Measurements from ENCODE around the gene UHRF2. TPM values are rescaled to one million over a fixed set of nuclear protein-coding genes. Genes with fewer than 3 reads are reported as not detected.
"Not testable (repeated sequence)": the region's sequence is repeated elsewhere in the genome, so short reads cannot be mapped to it uniquely, and the experiment has no call there.

Gene UHRF2
- total RNA-seq, 4 donors from 2014 or later, result 44.1 to 142 (median 59.2) TPM

- H3K27me3 ChIP-seq, result no peaks in the 10 kb centered on the region
- DNase-seq, result no peak
- no peak for TF ChIP-seq CTCF (IDR thresholded peaks at IDR 0.05)
- no peak for TF ChIP-seq POLR2A (IDR thresholded peaks at IDR 0.05)
These were observed 109.3 kb downstream of the UHRF2 start for GRCh38 chr9:6522263-6522662.

GRCh38 chr9:6525326-6526045 lies 112.5 kb downstream of the UHRF2 start:
- H3K27me3 ChIP-seq, result no peaks in the 10 kb centered on the region
- no peaks in the 10 kb centered on the region for H3K4me1 ChIP-seq
- no peak for DNase-seq
- no peak overlapping the region for H3K27ac ChIP-seq
- no peak overlapping the region for H3K4me3 ChIP-seq
- TF ChIP-seq POLR2A (IDR thresholded peaks at IDR 0.05), result no peak
- no peak for TF ChIP-seq CTCF (IDR thresholded peaks at IDR 0.05)
- H3K9me3 ChIP-seq, result peaks cover 0 to 7% (median 0%) of the 10 kb centered on the region in 4 donors
- H3K36me3 ChIP-seq, result no peaks in the 10 kb centered on the region

More at GRCh38 chr9:6522263-6522662, 109.3 kb downstream of the UHRF2 start:
- no peaks in the 10 kb centered on the region for H3K4me1 ChIP-seq
- no peak overlapping the region for H3K27ac ChIP-seq
- no peaks in the 10 kb centered on the region for H3K36me3 ChIP-seq
- peaks cover 0 to 7% (median 0%) of the 10 kb centered on the region in 4 donors for H3K9me3 ChIP-seq
- no peak overlapping the region for H3K4me3 ChIP-seq

GRCh38 chr9:6535594-6535993 lies 122.6 kb downstream of the UHRF2 start:
- H3K4me3 ChIP-seq, result no peak overlapping the region
- H3K9me3 ChIP-seq, result no peaks in the 10 kb centered on the region
- H3K36me3 ChIP-seq, result no peaks in the 10 kb centered on the region
- no peak for TF ChIP-seq CTCF (IDR thresholded peaks at IDR 0.05)
- no peak for TF ChIP-seq POLR2A (IDR thresholded peaks at IDR 0.05)
- no peaks in the 10 kb centered on the region for H3K4me1 ChIP-seq
- H3K27ac ChIP-seq, result no peak overlapping the region
- H3K27me3 ChIP-seq, result no peaks in the 10 kb centered on the region
- DNase-seq, result no peak

GRCh38 chr9:6538666-6539071 lies 125.7 kb downstream of the UHRF2 start:
- Histone ChIP-seq H3K27me3 (no peaks in the 10 kb centered on the region), H3K27ac (no peak overlapping the region)
- no peak for TF ChIP-seq CTCF (IDR thresholded peaks at IDR 0.05)
- no peak for TF ChIP-seq POLR2A (IDR thresholded peaks at IDR 0.05)

GRCh38 chr9:6542617-6543016 lies 129.6 kb downstream of the UHRF2 start:
- H3K27me3 ChIP-seq, H3K4me3 ChIP-seq, H3K36me3 ChIP-seq, H3K27ac ChIP-seq, H3K4me1 ChIP-seq, DNase-seq, H3K9me3 ChIP-seq: not testable (repeated sequence)

More at GRCh38 chr9:6538666-6539071, 125.7 kb downstream of the UHRF2 start:
- no peaks in the 10 kb centered on the region for H3K4me1 ChIP-seq
- no peak overlapping the region for H3K4me3 ChIP-seq
- no peaks in the 10 kb centered on the region for H3K36me3 ChIP-seq
- H3K9me3 ChIP-seq, result no peaks in the 10 kb centered on the region
- DNase-seq, result no peak

- no peaks in the 10 kb centered on the region for H3K27me3 ChIP-seq
- H3K4me3 ChIP-seq, result no peak overlapping the region
- no peaks in the 10 kb centered on the region for H3K9me3 ChIP-seq
- H3K36me3 ChIP-seq, result no peaks in the 10 kb centered on the region
- H3K4me1 ChIP-seq, result no peaks in the 10 kb centered on the region
- no peak for DNase-seq
- H3K27ac ChIP-seq, result no peak overlapping the region
- TF ChIP-seq POLR2A (IDR thresholded peaks at IDR 0.05), result no peak
- no peak for TF ChIP-seq CTCF (IDR thresholded peaks at IDR 0.05)
These were observed 130.2 kb downstream of the UHRF2 start for GRCh38 chr9:6543204-6543603.

Data from Peyer's patch (tissue), 4 donors.